K562 (cell line): ENCODE results near the gene DYRK1A. TPM values are rescaled to one million over a fixed set of nuclear protein-coding genes. Genes with fewer than 3 reads are reported as not detected.
A peak's percentile ranks its signal among the peaks of the same experiment; 100 is the strongest.

ENCODE experiments used
- ATAC-seq: fragments of 200-7000 bp; cut with Tn5 transposase; 3 replicates; pipeline ENCODE4 v1.9.1; 2020; ENCODE audit warnings: moderate library complexity
- BruUV-seq: library from RNA; stranded (reverse); fragments of 400-500 nt; replicated peaks from 2 replicates; lab custom pipeline; 2021; lab: Mats Ljungman, UMichigan
- CTCF ChIA-PET: fragments of 300-600 bp; formaldehyde crosslinking; extraction: SDS; loops from one replicate; lab custom pipeline; 2021; ENCODE audit warnings: low intra/inter-chr PET ratio; lab: Yijun Ruan, JAX
- POLR2A ChIA-PET: fragments of 300-600, 350-650 bp; sonication (Branson Sonifier 250); formaldehyde crosslinking; extraction: SDS; loops from one replicate; lab custom pipeline; 2021; ENCODE audit warnings: antibody characterized with exemption, inconsistent platforms; lab: Yijun Ruan, JAX
- DNase-seq, 4 experiments: peaks; one replicate each; pipeline versions ENCODE4 v3.0.0 to v3.0.0-alpha.2; 2011 to 2018; ENCODE audit warnings: low spot score in 3 of 4, mixed read lengths in 3 of 4; ENCODE audit errors: extremely low read depth in 1 of 4
- FAIRE-seq: peaks from 2 replicates; lab custom pipeline; 2011; peaks lifted over from hg19 to GRCh38; lab: Jason Lieb, UNC
- H2AFZ ChIP-seq: 2 replicates; pipeline ENCODE4 v1.6.0; 2011; ENCODE audit warnings: low read depth, low read length, control low read depth, inconsistent platforms
- H3K27ac ChIP-seq: fragments of 200-600 bp; 3 replicates; pipeline ENCODE4 v1.8.0; 2011; ENCODE audit warnings: low read depth, mild to moderate bottlenecking, control low read depth, inconsistent platforms, low read length, moderate library complexity, mixed read lengths; ENCODE audit errors: extremely low read depth
- H3K27me3 ChIP-seq, 2 experiments: fragments of 300-600 bp in 1 of 2; 2 replicates in 1 of 2; 3 replicates in 1 of 2; pipeline versions ENCODE4 v1.6.0 to v1.8.0; 2011; ENCODE audit warnings: inconsistent platforms in 2 of 2, low read length in 2 of 2, mild to moderate bottlenecking in 1 of 2, mixed read lengths in 1 of 2, moderate library complexity in 1 of 2; ENCODE audit not compliant: control insufficient read depth in 2 of 2, insufficient read depth in 2 of 2
- H3K36me3 ChIP-seq: fragments of 300-600 bp; 3 replicates; pipeline ENCODE4 v1.8.0; 2011; ENCODE audit warnings: mild to moderate bottlenecking, low read length, inconsistent platforms; ENCODE audit not compliant: control insufficient read depth, insufficient read depth
- H3K4me1 ChIP-seq, 2 experiments: fragments of 200-600 bp in 1 of 2; replicated peaks in 1 of 2; 2 replicates in 1 of 2; 3 replicates in 1 of 2; pipeline versions ENCODE4 v1.5.1 to v1.8.0; 2011; ENCODE audit warnings: inconsistent platforms in 2 of 2, low read length in 2 of 2, mild to moderate bottlenecking in 1 of 2, mixed read lengths in 1 of 2, moderate library complexity in 1 of 2; ENCODE audit not compliant: control insufficient read depth in 2 of 2, insufficient read depth in 2 of 2
- H3K4me2 ChIP-seq: 2 replicates; pipeline ENCODE4 v1.6.1; 2011; ENCODE audit warnings: low read length, control low read depth, inconsistent platforms, mixed read lengths; ENCODE audit not compliant: insufficient read depth
- H3K4me3 ChIP-seq: fragments of 200-600 bp; sonication (generic), shearing (Covaris generic); 2 replicates; pipeline ENCODE4 v1.5.1; 2016; ENCODE audit warnings: control low read depth, inconsistent platforms
- H3K79me2 ChIP-seq: fragments of 200-600 bp; 3 replicates; pipeline ENCODE4 v1.8.0; 2011; ENCODE audit warnings: low read length, inconsistent platforms; ENCODE audit not compliant: control insufficient read depth, insufficient read depth
- H3K9ac ChIP-seq, 2 experiments: 2 replicates each; pipeline versions ENCODE4 v1.6.0 to v1.6.1; 2011; ENCODE audit warnings: low read depth in 2 of 2, low read length in 2 of 2, control low read depth in 1 of 2, inconsistent platforms in 1 of 2, mild to moderate bottlenecking in 1 of 2, mixed read lengths in 1 of 2; ENCODE audit not compliant: insufficient read depth in 1 of 2
- H3K9me1 ChIP-seq: one replicate; pipeline ENCODE4 v1.6.0; 2011; ENCODE audit warnings: inconsistent platforms, mild to moderate bottlenecking, low read length, moderate library complexity; ENCODE audit not compliant: control insufficient read depth, insufficient read depth
- H3K9me3 ChIP-seq: replicated peaks from 2 replicates; pipeline ENCODE4 v1.5.1; 2011; ENCODE audit warnings: low read depth, low read length, inconsistent platforms; ENCODE audit not compliant: control insufficient read depth, insufficient read depth
- H4K20me1 ChIP-seq: replicated peaks from 2 replicates; pipeline ENCODE4 v1.6.1; 2011; ENCODE audit warnings: low read length, inconsistent platforms, mixed read lengths; ENCODE audit not compliant: control insufficient read depth, insufficient read depth
- C11orf30 ChIP-seq: fragments of 450-650 bp; IDR thresholded peaks from 2 replicates; pipeline ENCODE4 v1.6.1; 2016; ENCODE audit warnings: low read depth, mild to moderate bottlenecking
- CC2D1A ChIP-seq: fragments of 450-650 bp; IDR thresholded peaks from 2 replicates; pipeline ENCODE4 v1.6.1; 2017; ENCODE audit warnings: mild to moderate bottlenecking
- EGR1 ChIP-seq: fragments of 450-650 bp; conservative IDR thresholded peaks from 2 replicates; pipeline ENCODE4 v1.6.1; 2017; ENCODE audit warnings: mild to moderate bottlenecking
- GABPA ChIP-seq: fragments of 200-800 bp; sonication (Bioruptor generic); conservative IDR thresholded peaks from 2 replicates; pipeline ENCODE4 v1.6.1; 2016; ENCODE audit warnings: low read depth, missing genetic modification characterization, missing compliant biosample characterization
- MAFF ChIP-seq: IDR thresholded peaks from 2 replicates; pipeline ENCODE4 v1.6.1; 2012; ENCODE audit warnings: low read length, improper control_type of control experiment
- MAFG ChIP-seq: fragments of 450-650 bp; conservative IDR thresholded peaks from 2 replicates; pipeline ENCODE4 v1.6.1; 2016; ENCODE audit warnings: missing genetic modification characterization, missing compliant biosample characterization
- PPARD ChIP-seq: fragments of 250-450 bp; sonication (Bioruptor Pico); IDR thresholded peaks from 2 replicates; pipeline ENCODE4 v1.8.0; 2022; ENCODE audit warnings: inconsistent platforms, mild to moderate bottlenecking, moderate library complexity
- RBFOX2 ChIP-seq: fragments of 200-400 bp; formaldehyde crosslinking; IDR thresholded peaks from 2 replicates; pipeline ENCODE4 v1.6.1; 2017; ENCODE audit warnings: low read depth, mild to moderate bottlenecking, low read length, moderate library complexity
- SIX5 ChIP-seq, 2 experiments: IDR thresholded peaks; 2 replicates each; pipeline ENCODE4 v1.6.1; 2011; ENCODE audit warnings: low read length in 2 of 2, borderline replicate concordance in 1 of 2, low read depth in 1 of 2, mild to moderate bottlenecking in 1 of 2, moderate library complexity in 1 of 2; ENCODE audit not compliant: insufficient read depth in 1 of 2
- SRSF7 ChIP-seq: fragments of 200-400 bp; formaldehyde crosslinking; optimal IDR thresholded peaks from 2 replicates; pipeline ENCODE3; 2017; ENCODE audit warnings: mild to moderate bottlenecking, low read depth, low read length
- ZNF316 ChIP-seq: fragments of 450-650 bp; IDR thresholded peaks from 2 replicates; pipeline ENCODE4 v1.6.1; 2016
- WGBS: fragments of 100-300 bp; shearing (Covaris generic); methylation state at CpG from one replicate; pipeline ENCODE4 v1.1.6; 2016; ENCODE audit warnings: low coverage, mixed read lengths; ENCODE audit not compliant: insufficient coverage; ENCODE audit errors: missing lambda C conversion rate; 5-methylcytosine and 5-hydroxymethylcytosine counted together
- in situ Hi-C: fragments of 300-500 bp; cut with MboI; formaldehyde crosslinking; loops from 4 replicates; pipeline ENCODE4 v1.15.0; 2018; ENCODE audit warnings: inconsistent platforms, mixed read lengths
- intact Hi-C: fragments of 100-400 bp; cut with micrococcal nuclease; formaldehyde crosslinking; loops from 2 replicates; pipeline ENCODE4 v1.14.2; 2022
- polyA plus RNA-seq, 8 experiments: library from polyadenylated mRNA; depleted of rRNA in 4 of 8; stranded (reverse) in 5 of 8; unstranded in 3 of 8; fragments of >200 nt; fragmentation: Nextera tagmentation in 2 of 8; fragmentation: Illumina TruSeq in 1 of 8; extraction: Ambion mirVana in 2 of 8; extraction: Trizol in 1 of 8; gene quantifications; 2 replicates each; pipeline versions ENCODE4 v1.2.1 to v1.2.3, GENCODE V29; 2011 to 2014; ENCODE audit warnings: inconsistent platforms in 1 of 8, missing spikeins in 1 of 8
- total RNA-seq, 7 experiments: library from RNA; depleted of rRNA in 6 of 7; stranded (reverse); fragments of >200 nt in 6 of 7; fragmentation: Illumina TruSeq in 2 of 7; extraction: Trizol in 2 of 7; gene quantifications; 2 replicates each; pipeline versions ENCODE4 v1.2.1 to v1.2.3, GENCODE V29; 2011 to 2021; ENCODE audit warnings: low replicate concordance in 1 of 7
- TF ChIP-seq, protein P1 (sequence below): fragments of 450-650 bp; formaldehyde crosslinking; IDR thresholded peaks from 2 replicates; pipeline ENCODE4 v1.4.0; 2022; ENCODE audit warnings: missing genetic modification characterization
- TF ChIP-seq, protein P2 (sequence below): IDR thresholded peaks from 2 replicates; pipeline ENCODE4 v1.6.1; 2012; ENCODE audit warnings: low read depth, low read length, improper control_type of control experiment, borderline replicate concordance

Gene DYRK1A
- total and polyA plus RNA-seq, 9 of the 15 experiments (the other 6 are each of a cell fraction or from before 2014, with no cell fraction given), result 3.7 to 64.8 (median 42.3) TPM

GRCh38 chr21:37568916-37569315, 202.3 kb downstream of the DYRK1A start:
- no peaks in the 10 kb centered on the region for H3K79me2 ChIP-seq
- no peak overlapping the region for H3K4me2 ChIP-seq
- WGBS, result 31% methylated on average over 5 of the region's 5 CpGs
- no peak overlapping the region; a peak in 1 of 4 replicates for H3K9ac ChIP-seq
- H3K27ac ChIP-seq, result no peak overlapping the region
- ChIA-PET CTCF (interaction anchor here (0.7 kb wide), 1 partner anchor 50 kb away, joined by 3 read pairs; no protein-coding TSS in a partner anchor), POLR2A (interaction anchor here (0.6 to 1.5 kb wide), 5 partner anchors 12 to 348 kb away, joined by 3 to 4 read pairs (median 3); no protein-coding TSS in a partner anchor)
- H3K9me3 ChIP-seq, result no peaks in the 10 kb centered on the region
- no peak for ATAC-seq
- no peak for DNase-seq
- H3K36me3 ChIP-seq, result no peaks in the 10 kb centered on the region
- no peaks in the 10 kb centered on the region for H4K20me1 ChIP-seq
- H3K4me3 ChIP-seq, result no peak overlapping the region
- H3K9me1 ChIP-seq, result no peaks in the 10 kb centered on the region
- peaks cover 17 to 34% of the 10 kb centered on the region in 2 experiments for H3K4me1 ChIP-seq
- peak overlapping the region; percentile 49; the same call in 1 of the 2 replicates for H2AFZ ChIP-seq
- FAIRE-seq, result no peak
- BruUV-seq, result no TSS peak
- no peaks in the 10 kb centered on the region; a peak in 1 of 5 replicates for H3K27me3 ChIP-seq
- in situ Hi-C loops, result no loop called here
- intact Hi-C loops, result loop anchor here (10.0 kb wide), 1 partner anchor 344 kb away; no protein-coding TSS in a partner anchor
- TF ChIP-seq EGR1, result peak; percentile 35; the same call in 1 of the 2 replicates
- TF ChIP-seq RBFOX2, result no peak
- TF ChIP-seq, all 486 proteins: peak for 1

GRCh38 chr21:37571442-37571841, 204.9 kb downstream of the DYRK1A start:
- POLR2A ChIA-PET, result interaction anchor here (0.5 to 1.3 kb wide), 3 partner anchors 9 to 500 kb away, joined by 3 to 4 read pairs (median 3); no protein-coding TSS in a partner anchor
- in situ Hi-C loops, result no loop called here
- no peak for FAIRE-seq
- TF ChIP-seq PPARD (CRISPR knock-in tag), result no peak
- TF ChIP-seq, protein P1, sequence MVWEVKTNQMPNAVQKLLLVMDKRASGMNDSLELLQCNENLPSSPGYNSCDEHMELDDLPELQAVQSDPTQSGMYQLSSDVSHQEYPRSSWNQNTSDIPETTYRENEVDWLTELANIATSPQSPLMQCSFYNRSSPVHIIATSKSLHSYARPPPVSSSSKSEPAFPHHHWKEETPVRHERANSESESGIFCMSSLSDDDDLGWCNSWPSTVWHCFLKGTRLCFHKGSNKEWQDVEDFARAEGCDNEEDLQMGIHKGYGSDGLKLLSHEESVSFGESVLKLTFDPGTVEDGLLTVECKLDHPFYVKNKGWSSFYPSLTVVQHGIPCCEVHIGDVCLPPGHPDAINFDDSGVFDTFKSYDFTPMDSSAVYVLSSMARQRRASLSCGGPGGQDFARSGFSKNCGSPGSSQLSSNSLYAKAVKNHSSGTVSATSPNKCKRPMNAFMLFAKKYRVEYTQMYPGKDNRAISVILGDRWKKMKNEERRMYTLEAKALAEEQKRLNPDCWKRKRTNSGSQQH (CRISPR knock-in tag), result no peak
- TF ChIP-seq ZNF316, result peak; percentile 90
- TF ChIP-seq, protein P2, sequence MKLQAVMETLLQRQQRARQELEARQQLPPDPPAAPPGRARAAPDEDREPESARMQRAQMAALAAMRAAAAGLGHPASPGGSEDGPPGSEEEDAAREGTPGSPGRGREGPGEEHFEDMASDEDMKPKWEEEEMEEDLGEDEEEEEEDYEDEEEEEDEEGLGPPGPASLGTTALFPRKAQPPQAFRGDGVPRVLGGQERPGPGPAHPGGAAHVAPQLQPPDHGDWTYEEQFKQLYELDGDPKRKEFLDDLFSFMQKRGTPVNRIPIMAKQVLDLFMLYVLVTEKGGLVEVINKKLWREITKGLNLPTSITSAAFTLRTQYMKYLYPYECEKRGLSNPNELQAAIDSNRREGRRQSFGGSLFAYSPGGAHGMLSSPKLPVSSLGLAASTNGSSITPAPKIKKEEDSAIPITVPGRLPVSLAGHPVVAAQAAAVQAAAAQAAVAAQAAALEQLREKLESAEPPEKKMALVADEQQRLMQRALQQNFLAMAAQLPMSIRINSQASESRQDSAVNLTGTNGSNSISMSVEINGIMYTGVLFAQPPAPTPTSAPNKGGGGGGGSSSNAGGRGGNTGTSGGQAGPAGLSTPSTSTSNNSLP, result no peak
- no peak for TF ChIP-seq GABPA
- TF ChIP-seq CC2D1A, result no peak
- no peak for TF ChIP-seq SIX5 (IDR thresholded peaks at IDR 0.05; ENCODE audit: borderline replicate concordance in 1 of 2, insufficient read depth in 1 of 2, low read depth in 1 of 2, low read length in 2 of 2)
- TF ChIP-seq MAFF, result peak; percentile 34; the same call in 1 of the 2 replicates
- TF ChIP-seq MAFG, result peak; percentile 55
- TF ChIP-seq C11orf30, result peak; percentile 83
- no peak for TF ChIP-seq SRSF7

More at GRCh38 chr21:37571442-37571841, 204.9 kb downstream of the DYRK1A start:
- H3K4me3 ChIP-seq, result no peak overlapping the region
- no peaks in the 10 kb centered on the region for H3K9me1 ChIP-seq
- H3K27me3 ChIP-seq, result no peaks in the 10 kb centered on the region; a peak in 1 of 5 replicates
- 24% methylated on average over 6 of the region's 6 CpGs for WGBS
- H3K9ac ChIP-seq, result no peak overlapping the region
- no peaks in the 10 kb centered on the region for H3K79me2 ChIP-seq
- no peak overlapping the region for H3K4me2 ChIP-seq
- H3K9me3 ChIP-seq, result no peaks in the 10 kb centered on the region
- H3K27ac ChIP-seq, result no peak overlapping the region
- H3K36me3 ChIP-seq, result no peaks in the 10 kb centered on the region
- H3K4me1 ChIP-seq, result peaks cover 0 to 18% of the 10 kb centered on the region in 2 experiments; a peak in 4 of 5 replicates
- no TSS peak for BruUV-seq
- no peak for ATAC-seq
- no peak overlapping the region for H2AFZ ChIP-seq
- no peak for DNase-seq
- H4K20me1 ChIP-seq, result no peaks in the 10 kb centered on the region
- intact Hi-C loops, result no loop called here
- CTCF ChIA-PET, result no interaction called here
